ENCODE data around the gene FGF14. TPM values are rescaled to one million over a fixed set of nuclear protein-coding genes. Genes with fewer than 3 reads are reported as not detected.

FGF14 gene
- total RNA-seq, 1 experiment from 2014 or later: not detected

- Histone ChIP-seq H3K4me3 (ENCODE audit: low read length) (no peak overlapping the region), H3K4me1 (ENCODE audit: insufficient read depth, low read length) (no peaks in the 10 kb centered on the region), H3F3A (ENCODE audit: low read length, unreplicated experiment) (no peaks in the 10 kb centered on the region), H3K79me2 (ENCODE audit: low read length) (no peaks in the 10 kb centered on the region), H4K20me1 (ENCODE audit: low read length) (no peaks in the 10 kb centered on the region), H3K9me3 (ENCODE audit: low read length) (no peaks in the 10 kb centered on the region), H3K9me2 (replicated peaks; ENCODE audit: low read length) (no peaks in the 10 kb centered on the region), H2AFZ (ENCODE audit: low read length) (no peak overlapping the region), H3K36me3 (ENCODE audit: low read depth, low read length) (no peaks in the 10 kb centered on the region), H3K9ac (ENCODE audit: low read length) (no peak overlapping the region), H3K27ac (ENCODE audit: low read length) (no peak overlapping the region), H3K4me2 (ENCODE audit: low read length) (no peak overlapping the region), H3K27me3 (ENCODE audit: low read length) (peaks cover 10% of the 10 kb centered on the region; the same call in 1 of the 2 replicates)
- TF ChIP-seq EZH2 (IDR thresholded peaks at IDR 0.05; ENCODE audit: low read length, unreplicated experiment) (no peak), EZH2phosphoT487 (IDR thresholded peaks at IDR 0.05; ENCODE audit: borderline replicate concordance, low read length) (no peak), CTCF (conservative IDR thresholded peaks at IDR 0.05; ENCODE audit: low read depth, low read length) (no peak)
- BruUV-seq (replicated peaks): no TSS peak
- DNase-seq (no peak), ATAC-seq (no peak)
- CTCF ChIA-PET: no interaction called here
- POLR2A ChIA-PET (ENCODE audit: unreplicated experiment): no interaction called here
- intact Hi-C loops (cut with micrococcal nuclease): no loop called here
These were observed 21.8 kb downstream of the FGF14 start for GRCh38 chr13:102380012-102380411.

DNA sequence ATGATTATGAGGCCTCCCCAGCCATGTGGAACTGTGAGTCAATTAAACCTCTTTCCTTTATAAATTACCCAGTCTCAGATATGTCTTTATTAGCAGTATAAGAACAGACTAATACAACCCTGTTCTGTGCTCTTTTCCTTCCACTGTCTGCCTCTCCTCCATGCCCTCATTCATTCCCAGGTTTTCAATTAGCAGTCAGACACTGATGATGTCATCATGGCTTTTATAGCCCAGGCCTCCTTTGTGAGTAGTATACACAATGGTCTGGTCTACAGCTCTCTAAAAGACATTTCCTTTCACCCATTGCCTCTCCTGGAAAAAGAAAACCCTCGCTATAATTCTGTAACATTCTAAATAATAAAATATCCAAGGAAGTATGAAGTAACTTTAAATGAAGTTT lies 25.5 kb downstream of the FGF14 start:
- CTCF ChIA-PET: no interaction called here
- 0 out of 2 replicates have a peak, but pooled peaks cover 6% of the 10 kb centered on the region for H3K27me3 ChIP-seq (ENCODE audit: low read length)
- no peak overlapping the region for H3K27ac ChIP-seq (ENCODE audit: low read length)
- no peaks in the 10 kb centered on the region for H3K9me3 ChIP-seq (ENCODE audit: low read length)
- no peak overlapping the region for H3K9ac ChIP-seq (ENCODE audit: low read length)
- no peaks in the 10 kb centered on the region for H3F3A ChIP-seq (ENCODE audit: low read length, unreplicated experiment)
- no peak overlapping the region for H3K4me2 ChIP-seq (ENCODE audit: low read length)
- intact Hi-C loops (cut with micrococcal nuclease): no loop called here
- H3K4me3 ChIP-seq (ENCODE audit: low read length): no peak overlapping the region
- DNase-seq (no peak), ATAC-seq (no peak)
- H4K20me1 ChIP-seq (ENCODE audit: low read length): no peaks in the 10 kb centered on the region
- no peaks in the 10 kb centered on the region for H3K9me2 ChIP-seq (replicated peaks; ENCODE audit: low read length)
- POLR2A ChIA-PET (ENCODE audit: unreplicated experiment): no interaction called here
- no peak for TF ChIP-seq EZH2 (IDR thresholded peaks at IDR 0.05; ENCODE audit: low read length, unreplicated experiment)
- no peak for TF ChIP-seq EZH2phosphoT487 (IDR thresholded peaks at IDR 0.05; ENCODE audit: borderline replicate concordance, low read length)
- no TSS peak for BruUV-seq (replicated peaks)
- no peaks in the 10 kb centered on the region for H3K36me3 ChIP-seq (ENCODE audit: low read depth, low read length)
- H2AFZ ChIP-seq (ENCODE audit: low read length): no peak overlapping the region
- no peaks in the 10 kb centered on the region for H3K4me1 ChIP-seq (ENCODE audit: insufficient read depth, low read length)
- H3K79me2 ChIP-seq (ENCODE audit: low read length): no peaks in the 10 kb centered on the region

DNA sequence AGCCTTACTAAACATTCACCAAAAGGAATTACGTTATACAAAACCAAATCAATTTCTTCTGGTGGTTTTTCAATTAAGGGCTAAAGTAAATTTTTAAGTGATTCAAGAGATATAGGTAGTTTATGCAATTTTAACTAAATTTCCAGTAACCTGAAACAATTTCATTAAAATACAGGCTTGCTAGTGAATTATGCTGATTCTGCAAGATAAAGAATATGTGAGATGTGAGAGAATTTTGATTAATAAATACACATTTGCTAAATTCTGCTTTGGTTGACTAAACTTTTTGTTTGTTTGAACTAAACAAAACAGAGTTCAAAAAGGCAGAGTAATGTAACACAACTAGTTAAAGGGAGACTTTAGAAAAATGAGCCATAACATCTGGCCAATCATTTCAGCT lies 27.1 kb downstream of the FGF14 start:
- no peaks in the 10 kb centered on the region for H3F3A ChIP-seq (ENCODE audit: low read length, unreplicated experiment)
- H3K9me3 ChIP-seq (ENCODE audit: low read length): no peaks in the 10 kb centered on the region
- H3K27me3 ChIP-seq (ENCODE audit: low read length): 0 out of 2 replicates have a peak, but pooled peaks cover 6% of the 10 kb centered on the region
- ATAC-seq (no peak), DNase-seq (no peak)
- ChIA-PET CTCF (no interaction called here), POLR2A (ENCODE audit: unreplicated experiment) (no interaction called here)
- H4K20me1 ChIP-seq (ENCODE audit: low read length): no peaks in the 10 kb centered on the region
- no peaks in the 10 kb centered on the region for H3K36me3 ChIP-seq (ENCODE audit: low read depth, low read length)
- H3K4me1 ChIP-seq (ENCODE audit: insufficient read depth, low read length): no peaks in the 10 kb centered on the region
- no peak overlapping the region for H3K27ac ChIP-seq (ENCODE audit: low read length)
- BruUV-seq (replicated peaks): no TSS peak
- H3K9ac ChIP-seq (ENCODE audit: low read length): no peak overlapping the region
- intact Hi-C loops (cut with micrococcal nuclease): no loop called here
- no peaks in the 10 kb centered on the region for H3K9me2 ChIP-seq (replicated peaks; ENCODE audit: low read length)
- H2AFZ ChIP-seq (ENCODE audit: low read length): no peak overlapping the region
- no peaks in the 10 kb centered on the region for H3K79me2 ChIP-seq (ENCODE audit: low read length)
- no peak for TF ChIP-seq CTCF (conservative IDR thresholded peaks at IDR 0.05; ENCODE audit: low read depth, low read length)
- H3K4me3 ChIP-seq (ENCODE audit: low read length): no peak overlapping the region
- H3K4me2 ChIP-seq (ENCODE audit: low read length): no peak overlapping the region

Data from PC-3 (cell line).